ENCODE results near the gene BET1L.

- no peak for TF ChIP-seq CTCF (IDR thresholded peaks at IDR 0.05)
- no peak for TF ChIP-seq REST (IDR thresholded peaks at IDR 0.05; ENCODE audit: insufficient read depth in 1 of 2, low read depth in 2 of 2, low read length in 1 of 2)
- TF ChIP-seq POLR2AphosphoS5 (IDR thresholded peaks at IDR 0.05; ENCODE audit: low read depth, low read length): no peak
- TF ChIP-seq TCF7L2 (IDR thresholded peaks at IDR 0.05; ENCODE audit: low read depth, low read length): no peak
These were observed 10.1 kb downstream of the BET1L start for GRCh38 chr11:196786-197731.

Data from Panc1 (cell line).